K562 (cell line): ENCODE measurements around the gene KCNJ4. TPM values are rescaled to one million over a fixed set of nuclear protein-coding genes. Genes with fewer than 3 reads are reported as not detected.

Experiments used
- ATAC-seq: fragments of 200-7000 bp; cut with Tn5 transposase; 3 replicates; pipeline ENCODE4 v1.9.1; 2020; ENCODE audit warnings: moderate library complexity
- BruUV-seq: library from RNA; stranded (reverse); fragments of 400-500 nt; replicated peaks from 2 replicates; lab custom pipeline; 2021; lab: Mats Ljungman, UMichigan
- CTCF ChIA-PET: fragments of 300-600 bp; formaldehyde crosslinking; extraction: SDS; loops from one replicate; lab custom pipeline; 2021; ENCODE audit warnings: low intra/inter-chr PET ratio; lab: Yijun Ruan, JAX
- POLR2A ChIA-PET: fragments of 300-600, 350-650 bp; sonication (Branson Sonifier 250); formaldehyde crosslinking; extraction: SDS; loops from one replicate; lab custom pipeline; 2021; ENCODE audit warnings: antibody characterized with exemption, inconsistent platforms; lab: Yijun Ruan, JAX
- DNase-seq, 4 experiments: peaks; one replicate each; pipeline versions ENCODE4 v3.0.0 to v3.0.0-alpha.2; 2011 to 2018; ENCODE audit warnings: low spot score in 3 of 4, mixed read lengths in 3 of 4; ENCODE audit errors: extremely low read depth in 1 of 4
- FAIRE-seq: peaks from 2 replicates; lab custom pipeline; 2011; peaks lifted over from hg19 to GRCh38; lab: Jason Lieb, UNC
- H2AFZ ChIP-seq: 2 replicates; pipeline ENCODE4 v1.6.0; 2011; ENCODE audit warnings: low read depth, low read length, control low read depth, inconsistent platforms
- H3K27ac ChIP-seq: fragments of 200-600 bp; 3 replicates; pipeline ENCODE4 v1.8.0; 2011; ENCODE audit warnings: low read depth, mild to moderate bottlenecking, control low read depth, inconsistent platforms, low read length, moderate library complexity, mixed read lengths; ENCODE audit errors: extremely low read depth
- H3K27me3 ChIP-seq, 2 experiments: fragments of 300-600 bp in 1 of 2; 2 replicates in 1 of 2; 3 replicates in 1 of 2; pipeline versions ENCODE4 v1.6.0 to v1.8.0; 2011; ENCODE audit warnings: inconsistent platforms in 2 of 2, low read length in 2 of 2, mild to moderate bottlenecking in 1 of 2, mixed read lengths in 1 of 2, moderate library complexity in 1 of 2; ENCODE audit not compliant: control insufficient read depth in 2 of 2, insufficient read depth in 2 of 2
- H3K36me3 ChIP-seq: fragments of 300-600 bp; 3 replicates; pipeline ENCODE4 v1.8.0; 2011; ENCODE audit warnings: mild to moderate bottlenecking, low read length, inconsistent platforms; ENCODE audit not compliant: control insufficient read depth, insufficient read depth
- H3K4me1 ChIP-seq, 2 experiments: fragments of 200-600 bp in 1 of 2; replicated peaks in 1 of 2; 2 replicates in 1 of 2; 3 replicates in 1 of 2; pipeline versions ENCODE4 v1.5.1 to v1.8.0; 2011; ENCODE audit warnings: inconsistent platforms in 2 of 2, low read length in 2 of 2, mild to moderate bottlenecking in 1 of 2, mixed read lengths in 1 of 2, moderate library complexity in 1 of 2; ENCODE audit not compliant: control insufficient read depth in 2 of 2, insufficient read depth in 2 of 2
- H3K4me2 ChIP-seq: 2 replicates; pipeline ENCODE4 v1.6.1; 2011; ENCODE audit warnings: low read length, control low read depth, inconsistent platforms, mixed read lengths; ENCODE audit not compliant: insufficient read depth
- H3K4me3 ChIP-seq: fragments of 200-600 bp; sonication (generic), shearing (Covaris generic); 2 replicates; pipeline ENCODE4 v1.5.1; 2016; ENCODE audit warnings: control low read depth, inconsistent platforms
- H3K79me2 ChIP-seq: fragments of 200-600 bp; 3 replicates; pipeline ENCODE4 v1.8.0; 2011; ENCODE audit warnings: low read length, inconsistent platforms; ENCODE audit not compliant: control insufficient read depth, insufficient read depth
- H3K9ac ChIP-seq, 2 experiments: 2 replicates each; pipeline versions ENCODE4 v1.6.0 to v1.6.1; 2011; ENCODE audit warnings: low read depth in 2 of 2, low read length in 2 of 2, control low read depth in 1 of 2, inconsistent platforms in 1 of 2, mild to moderate bottlenecking in 1 of 2, mixed read lengths in 1 of 2; ENCODE audit not compliant: insufficient read depth in 1 of 2
- H3K9me1 ChIP-seq: one replicate; pipeline ENCODE4 v1.6.0; 2011; ENCODE audit warnings: inconsistent platforms, mild to moderate bottlenecking, low read length, moderate library complexity; ENCODE audit not compliant: control insufficient read depth, insufficient read depth
- H3K9me3 ChIP-seq: replicated peaks from 2 replicates; pipeline ENCODE4 v1.5.1; 2011; ENCODE audit warnings: low read depth, low read length, inconsistent platforms; ENCODE audit not compliant: control insufficient read depth, insufficient read depth
- H4K20me1 ChIP-seq: replicated peaks from 2 replicates; pipeline ENCODE4 v1.6.1; 2011; ENCODE audit warnings: low read length, inconsistent platforms, mixed read lengths; ENCODE audit not compliant: control insufficient read depth, insufficient read depth
- RBFOX2 ChIP-seq: fragments of 200-400 bp; formaldehyde crosslinking; IDR thresholded peaks from 2 replicates; pipeline ENCODE4 v1.6.1; 2017; ENCODE audit warnings: low read depth, mild to moderate bottlenecking, low read length, moderate library complexity
- WGBS: fragments of 100-300 bp; shearing (Covaris generic); methylation state at CpG from one replicate; pipeline ENCODE4 v1.1.6; 2016; ENCODE audit warnings: low coverage, mixed read lengths; ENCODE audit not compliant: insufficient coverage; ENCODE audit errors: missing lambda C conversion rate; 5-methylcytosine and 5-hydroxymethylcytosine counted together
- in situ Hi-C: fragments of 300-500 bp; cut with MboI; formaldehyde crosslinking; loops from 4 replicates; pipeline ENCODE4 v1.15.0; 2018; ENCODE audit warnings: inconsistent platforms, mixed read lengths
- intact Hi-C: fragments of 100-400 bp; cut with micrococcal nuclease; formaldehyde crosslinking; loops from 2 replicates; pipeline ENCODE4 v1.14.2; 2022
- polyA plus RNA-seq, 8 experiments: library from polyadenylated mRNA; depleted of rRNA in 4 of 8; stranded (reverse) in 5 of 8; unstranded in 3 of 8; fragments of >200 nt; fragmentation: Nextera tagmentation in 2 of 8; fragmentation: Illumina TruSeq in 1 of 8; extraction: Ambion mirVana in 2 of 8; extraction: Trizol in 1 of 8; gene quantifications; 2 replicates each; pipeline versions ENCODE4 v1.2.1 to v1.2.3, GENCODE V29; 2011 to 2014; ENCODE audit warnings: inconsistent platforms in 1 of 8, missing spikeins in 1 of 8
- total RNA-seq, 7 experiments: library from RNA; depleted of rRNA in 6 of 7; stranded (reverse); fragments of >200 nt in 6 of 7; fragmentation: Illumina TruSeq in 2 of 7; extraction: Trizol in 2 of 7; gene quantifications; 2 replicates each; pipeline versions ENCODE4 v1.2.1 to v1.2.3, GENCODE V29; 2011 to 2021; ENCODE audit warnings: low replicate concordance in 1 of 7
- TF ChIP-seq, protein P1 (sequence below): fragments of 250-450 bp; sonication (Bioruptor Pico); IDR thresholded peaks from 2 replicates; pipeline ENCODE4 v1.5.0; 2021; ENCODE audit warnings: mild to moderate bottlenecking, borderline replicate concordance

KCNJ4 gene
- total and polyA plus RNA-seq, 9 of the 15 experiments (the other 6 are each of a cell fraction or from before 2014, with no cell fraction given): 0.07 to 0.55 (median 0.09) TPM; not detected in 4

DNA sequence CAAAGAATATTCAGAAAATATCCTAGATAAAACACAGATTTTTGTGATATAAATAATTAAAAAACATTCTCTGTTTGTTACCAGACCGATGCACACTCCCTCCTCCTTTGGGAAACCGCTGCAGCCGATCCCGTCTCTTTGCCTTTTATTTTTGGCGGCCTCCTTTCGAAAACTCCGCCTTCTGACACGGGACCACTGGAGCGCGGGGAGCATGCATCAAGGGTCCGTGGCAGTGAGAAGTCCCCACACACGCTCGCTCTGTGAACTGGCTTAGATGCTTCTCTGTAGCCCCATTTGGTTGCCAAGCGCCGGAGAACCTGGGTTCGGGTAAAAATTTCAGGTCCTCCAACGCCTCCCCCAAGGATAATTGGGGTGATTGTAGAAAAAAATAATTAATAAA is 34.1 kb upstream of the KCNJ4 start:
- Histone ChIP-seq H3K9me1 (peaks cover 3% of the 10 kb centered on the region), H3K27ac (no peak overlapping the region), H3K27me3 (no peaks in the 10 kb centered on the region), H3K4me3 (no peak overlapping the region), H2AFZ (no peak overlapping the region), H3K9me3 (no peaks in the 10 kb centered on the region), H4K20me1 (no peaks in the 10 kb centered on the region), H3K9ac (no peak overlapping the region), H3K36me3 (peaks cover 94% of the 10 kb centered on the region), H3K4me1 (no peaks in the 10 kb centered on the region), H3K79me2 (no peaks in the 10 kb centered on the region; the same call in 1 of the 3 replicates), H3K4me2 (no peak overlapping the region)
- FAIRE-seq (no peak), DNase-seq (no peak), ATAC-seq (no peak)
- WGBS: 98% methylated on average over 11 of the region's 17 CpGs
- BruUV-seq: no TSS peak
- intact Hi-C loops: no loop called here
- in situ Hi-C loops: no loop called here
- peak; percentile 30; the same call in 1 of the 2 replicates for TF ChIP-seq RBFOX2
- TF ChIP-seq, protein P1, sequence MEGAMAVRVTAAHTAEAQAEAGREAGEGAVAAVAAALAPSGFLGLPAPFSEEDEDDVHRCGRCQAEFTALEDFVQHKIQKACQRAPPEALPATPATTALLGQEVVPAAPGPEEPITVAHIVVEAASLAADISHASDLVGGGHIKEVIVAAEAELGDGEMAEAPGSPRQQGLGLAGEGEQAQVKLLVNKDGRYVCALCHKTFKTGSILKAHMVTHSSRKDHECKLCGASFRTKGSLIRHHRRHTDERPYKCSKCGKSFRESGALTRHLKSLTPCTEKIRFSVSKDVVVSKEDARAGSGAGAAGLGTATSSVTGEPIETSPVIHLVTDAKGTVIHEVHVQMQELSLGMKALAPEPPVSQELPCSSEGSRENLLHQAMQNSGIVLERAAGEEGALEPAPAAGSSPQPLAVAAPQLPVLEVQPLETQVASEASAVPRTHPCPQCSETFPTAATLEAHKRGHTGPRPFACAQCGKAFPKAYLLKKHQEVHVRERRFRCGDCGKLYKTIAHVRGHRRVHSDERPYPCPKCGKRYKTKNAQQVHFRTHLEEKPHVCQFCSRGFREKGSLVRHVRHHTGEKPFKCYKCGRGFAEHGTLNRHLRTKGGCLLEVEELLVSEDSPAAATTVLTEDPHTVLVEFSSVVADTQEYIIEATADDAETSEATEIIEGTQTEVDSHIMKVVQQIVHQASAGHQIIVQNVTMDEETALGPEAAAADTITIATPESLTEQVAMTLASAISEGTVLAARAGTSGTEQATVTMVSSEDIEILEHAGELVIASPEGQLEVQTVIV (CRISPR knock-in tag): no peak
- POLR2A ChIA-PET: interaction anchor here (0.6 to 2.9 kb wide), 3 partner anchors 10 to 640 kb away, joined by 3 to 10 read pairs (median 6); partner anchors contain the start of gene EIF3L
- CTCF ChIA-PET: no interaction called here
